Mammary epithelial cell (primary cell): ENCODE measurements around the gene COL23A1.

Source experiments
- CTCF ChIP-seq, 2 donors: IDR thresholded peaks in 1 of 2; conservative IDR thresholded peaks in 1 of 2; 2 replicates each; pipeline ENCODE4 v1.5.1; 2011 to 2012; ENCODE audit warnings: inconsistent platforms in 2 of 2, low read length in 2 of 2, mild to moderate bottlenecking in 2 of 2, control low read depth in 1 of 2, low read depth in 1 of 2; ENCODE audit not compliant: insufficient read depth in 1 of 2; ENCODE audit errors: extremely low read depth in 1 of 2
- EZH2 ChIP-seq: IDR thresholded peaks from 2 replicates; pipeline ENCODE4 v1.6.1; 2012; ENCODE audit warnings: low read length, inconsistent platforms, borderline replicate concordance

GRCh38 chr5:178627259-178627598, 37.0 kb upstream of the COL23A1 start:
- TF ChIP-seq CTCF (conservative IDR thresholded peaks at IDR 0.05 in 1 of 2, IDR thresholded peaks at IDR 0.05 in 1 of 2; ENCODE audit: extremely low read depth in 1 of 2, insufficient read depth in 1 of 2, low read depth in 1 of 2, low read length in 2 of 2) (no peak), EZH2 (no peak)
